HCT116 (cell line): Measurements from ENCODE around the gene ABLIM1. TPM values are rescaled to one million over a fixed set of nuclear protein-coding genes. Genes with fewer than 3 reads are reported as not detected.

Experiments
- ATAC-seq: fragments of 200-7000 bp; cut with Tn5 transposase; 2 replicates; pipeline ENCODE4 v1.9.1; 2020; ENCODE audit warnings: mild to moderate bottlenecking, moderate library complexity
- BruUV-seq: library from RNA; stranded (reverse); fragments of 400-500 nt; replicated peaks from 2 replicates; lab custom pipeline; 2021; lab: Mats Ljungman, UMichigan
- CTCF ChIA-PET: fragments of 300-600 bp; sonication (Branson Sonifier 250); formaldehyde crosslinking; loops from one replicate; lab custom pipeline; 2021; ENCODE audit warnings: antibody characterized with exemption; lab: Charles Lee
- POLR2A ChIA-PET: fragments of 300-600, 350-600 bp; sonication (Branson Sonifier 250); formaldehyde crosslinking; loops from one replicate; lab custom pipeline; 2021; ENCODE audit warnings: antibody characterized with exemption; lab: Charles Lee
- RAD21 ChIA-PET, 2 experiments: fragments of 300-600 bp; sonication (Branson Sonifier 250); formaldehyde crosslinking; loops; one replicate each; lab custom pipeline; 2023; ENCODE audit warnings: low total read pairs in 2 of 2; ENCODE audit not compliant: uncharacterized antibody in 2 of 2, unreplicated experiment in 2 of 2, low non-redundant PET in 1 of 2; lab: Charles Lee
- DNase-seq: peaks from one replicate; pipeline ENCODE4 v3.0.0-alpha.2; 2010; ENCODE audit warnings: low read depth, low spot score
- H2AFZ ChIP-seq: fragments of 200-600 bp; shearing (Covaris generic), sonication (generic); 2 replicates; pipeline ENCODE4 v1.6.1; 2017; ENCODE audit warnings: low read depth, mixed run types, mixed read lengths, antibody characterized with exemption, low read length; ENCODE audit not compliant: poor library complexity, severe bottlenecking
- H3K27ac ChIP-seq: 2 replicates; pipeline ENCODE4 v1.5.1; 2012; ENCODE audit warnings: low read depth, low read length
- H3K27me3 ChIP-seq: fragments of 200-600 bp; sonication (generic); 2 replicates; pipeline ENCODE4 v1.6.1; 2016; ENCODE audit warnings: mixed run types, low read length, mixed read lengths; ENCODE audit not compliant: insufficient read depth
- H3K36me3 ChIP-seq, 2 experiments: fragments of 200-500 bp in 1 of 2; fragments of 200-600 bp in 1 of 2; sonication (Bioruptor generic) in 1 of 2; sonication (generic) in 1 of 2; 2 replicates each; pipeline versions ENCODE4 v1.5.1 to v1.6.1; 2014 to 2016; ENCODE audit warnings: low read length in 2 of 2, inconsistent platforms in 1 of 2, mixed read lengths in 1 of 2, mixed run types in 1 of 2; ENCODE audit not compliant: insufficient read depth in 2 of 2, control insufficient read depth in 1 of 2
- H3K4me1 ChIP-seq, 2 experiments: fragments of 200-600 bp in 1 of 2; sonication (generic) in 1 of 2; 2 replicates each; pipeline versions ENCODE4 v1.5.1 to v1.6.1; 2012 to 2017; ENCODE audit warnings: low read length in 2 of 2, inconsistent platforms in 1 of 2, mild to moderate bottlenecking in 1 of 2, mixed read lengths in 1 of 2, mixed run types in 1 of 2, moderate library complexity in 1 of 2; ENCODE audit not compliant: insufficient read depth in 2 of 2, control insufficient read depth in 1 of 2
- H3K4me2 ChIP-seq: fragments of 200-600 bp; sonication (generic); 2 replicates; pipeline ENCODE4 v1.6.1; 2017; ENCODE audit warnings: mixed run types, low read length, mixed read lengths
- H3K4me3 ChIP-seq, 2 experiments: fragments of 200-600 bp in 1 of 2; sonication (generic) in 1 of 2; replicated peaks in 1 of 2; 2 replicates each; pipeline ENCODE4 v1.5.1; 2011 to 2016; ENCODE audit warnings: low read length in 2 of 2, control low read depth in 1 of 2, low read depth in 1 of 2, mild to moderate bottlenecking in 1 of 2, mixed read lengths in 1 of 2, mixed run types in 1 of 2
- H3K79me2 ChIP-seq: fragments of 200-600 bp; sonication (generic); 2 replicates; pipeline ENCODE4 v1.6.1; 2017; ENCODE audit warnings: mild to moderate bottlenecking, mixed run types, low read length, moderate library complexity, mixed read lengths; ENCODE audit not compliant: insufficient read depth
- H3K9ac ChIP-seq: fragments of 200-600 bp; sonication (generic); 2 replicates; pipeline ENCODE4 v1.6.1; 2016; ENCODE audit warnings: low read length, mixed read lengths
- H3K9me2 ChIP-seq: fragments of 200-600 bp; sonication (generic), shearing (Covaris generic); 2 replicates; pipeline ENCODE4 v1.6.1; 2017; ENCODE audit warnings: mixed run types, mild to moderate bottlenecking, moderate library complexity; ENCODE audit not compliant: insufficient read depth
- H3K9me3 ChIP-seq, 2 experiments: fragments of 200-500 bp in 1 of 2; fragments of 200-600 bp in 1 of 2; sonication (Bioruptor generic) in 1 of 2; sonication (generic) in 1 of 2; 2 replicates each; pipeline ENCODE4 v1.6.1; 2014 to 2017; ENCODE audit warnings: low read length in 2 of 2, mixed read lengths in 2 of 2, inconsistent platforms in 1 of 2, low read depth in 1 of 2, mild to moderate bottlenecking in 1 of 2, mixed run types in 1 of 2, moderate library complexity in 1 of 2; ENCODE audit not compliant: control insufficient read depth in 1 of 2, insufficient read depth in 1 of 2
- H4K20me1 ChIP-seq: fragments of 200-600 bp; sonication (generic), shearing (Covaris generic); 2 replicates; pipeline ENCODE4 v1.6.1; 2017; ENCODE audit warnings: mixed run types, mild to moderate bottlenecking, moderate library complexity; ENCODE audit not compliant: insufficient read depth
- CBX3 ChIP-seq: IDR thresholded peaks from 2 replicates; pipeline ENCODE4 v1.6.1; 2012; ENCODE audit warnings: low read depth
- CEBPB ChIP-seq: IDR thresholded peaks from 2 replicates; pipeline ENCODE4 v1.6.1; 2012; ENCODE audit warnings: low read depth
- ELF1 ChIP-seq: IDR thresholded peaks from 2 replicates; pipeline ENCODE4 v1.6.1; 2012; ENCODE audit warnings: low read depth, borderline replicate concordance
- FOSL1 ChIP-seq: IDR thresholded peaks from 2 replicates; pipeline ENCODE4 v1.6.1; 2012; ENCODE audit warnings: low read depth
- POLR2AphosphoS5 ChIP-seq: IDR thresholded peaks from 2 replicates; pipeline ENCODE4 v1.6.1; 2011; ENCODE audit warnings: mild to moderate bottlenecking, low read depth, low read length, moderate library complexity
- SIN3A ChIP-seq: IDR thresholded peaks from 2 replicates; pipeline ENCODE4 v1.6.1; 2012; ENCODE audit warnings: low read depth
- SP1 ChIP-seq: IDR thresholded peaks from 2 replicates; pipeline ENCODE4 v1.6.1; 2012; ENCODE audit warnings: low read depth
- TCF7L2 ChIP-seq: IDR thresholded peaks from 2 replicates; pipeline ENCODE4 v1.7.0; 2011; ENCODE audit warnings: borderline replicate concordance, inconsistent platforms; ENCODE audit not compliant: insufficient read depth, insufficient read length; ENCODE audit errors: extremely low read depth
- YY1 ChIP-seq: IDR thresholded peaks from 2 replicates; pipeline ENCODE4 v1.6.1; 2011; ENCODE audit warnings: low read length, low read depth, moderate library complexity, mild to moderate bottlenecking; ENCODE audit not compliant: insufficient replicate concordance; ENCODE audit errors: extremely low read depth
- ZFX ChIP-seq: fragments of 450-650 bp; IDR thresholded peaks from 2 replicates; pipeline ENCODE4 v1.6.1; 2017
- intact Hi-C: fragments of 100-400 bp; cut with micrococcal nuclease; formaldehyde crosslinking; loops from 2 replicates; pipeline ENCODE4 v1.10.0; 2022
- total RNA-seq: library from RNA; stranded (reverse); gene quantifications from one replicate; pipeline ENCODE4 v1.2.1, GENCODE V29; 2021; ENCODE audit not compliant: unreplicated experiment
- TF ChIP-seq, protein P1 (sequence below): IDR thresholded peaks from 2 replicates; pipeline ENCODE4 v1.6.1; 2012
- TF ChIP-seq, protein P2 (sequence below): IDR thresholded peaks from 2 replicates; pipeline ENCODE4 v1.6.1; 2012
- TF ChIP-seq, protein P3 (sequence below): IDR thresholded peaks from 2 replicates; pipeline ENCODE4 v1.6.1; 2012; ENCODE audit warnings: low read depth
- TF ChIP-seq, protein P4 (sequence below), 3 experiments: fragments of 200-600 bp in 1 of 3; sonication (generic) in 1 of 3; IDR thresholded peaks in 2 of 3; conservative IDR thresholded peaks in 1 of 3; 2 replicates each; pipeline ENCODE4 v1.5.1; 2012 to 2017; ENCODE audit warnings: low read depth in 2 of 3, low read length in 2 of 3, antibody characterized with exemption in 1 of 3, borderline replicate concordance in 1 of 3, control low read depth in 1 of 3, mild to moderate bottlenecking in 1 of 3, mixed read lengths in 1 of 3, mixed run types in 1 of 3, moderate library complexity in 1 of 3; ENCODE audit not compliant: insufficient read depth in 1 of 3

ABLIM1 gene
- total RNA-seq, 1 experiment from 2014 or later = 96.2 TPM

DNA sequence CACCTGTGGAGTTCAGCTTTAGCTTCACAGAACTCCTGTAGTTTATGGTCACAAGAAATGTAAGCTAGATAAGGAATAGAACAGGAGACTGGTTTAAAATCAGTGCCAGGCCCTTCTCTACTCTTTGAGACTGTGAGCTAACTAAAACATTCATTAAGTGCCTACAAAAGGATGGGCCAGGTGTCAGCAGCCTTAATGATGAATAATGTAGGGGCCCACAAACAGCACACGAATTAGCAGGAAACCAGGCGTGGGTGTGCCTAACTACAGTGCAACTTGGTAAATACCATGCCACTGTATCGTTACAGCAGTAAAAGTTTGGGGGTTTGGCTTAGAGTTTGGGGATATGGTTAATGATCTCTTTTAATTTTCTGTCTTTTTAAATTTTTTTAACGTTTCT lies 6.1 kb upstream of the ABLIM1 start:
- TF ChIP-seq YY1 (no peak), ELF1 (no peak), SIN3A (no peak), SP1 (no peak), ZFX (no peak), FOSL1 (no peak), TCF7L2 (no peak)
- TF ChIP-seq, protein P1, sequence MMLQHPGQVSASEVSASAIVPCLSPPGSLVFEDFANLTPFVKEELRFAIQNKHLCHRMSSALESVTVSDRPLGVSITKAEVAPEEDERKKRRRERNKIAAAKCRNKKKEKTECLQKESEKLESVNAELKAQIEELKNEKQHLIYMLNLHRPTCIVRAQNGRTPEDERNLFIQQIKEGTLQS = no peak
- TF ChIP-seq, protein P2, sequence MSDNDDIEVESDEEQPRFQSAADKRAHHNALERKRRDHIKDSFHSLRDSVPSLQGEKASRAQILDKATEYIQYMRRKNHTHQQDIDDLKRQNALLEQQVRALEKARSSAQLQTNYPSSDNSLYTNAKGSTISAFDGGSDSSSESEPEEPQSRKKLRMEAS = no peak
- Histone ChIP-seq H3K27me3 (peaks cover 23% of the 10 kb centered on the region; the same call in 1 of the 2 replicates), H3K9ac (no peak overlapping the region), H2AFZ (no peak overlapping the region), H3K9me2 (no peaks in the 10 kb centered on the region), H3K36me3 (no peaks in the 10 kb centered on the region), H3K4me3 (no peak overlapping the region), H3K79me2 (no peaks in the 10 kb centered on the region), H3K9me3 (no peaks in the 10 kb centered on the region), H3K4me2 (no peak overlapping the region), H4K20me1 (no peaks in the 10 kb centered on the region), H3K27ac (no peak overlapping the region), H3K4me1 (no peaks in the 10 kb centered on the region)
- RAD21 ChIA-PET = no interaction called here
- intact Hi-C loops = no loop called here
- POLR2A ChIA-PET = no interaction called here
- CTCF ChIA-PET = no interaction called here
- DNase-seq = no peak
- BruUV-seq = no TSS peak
- no peak for ATAC-seq

DNA sequence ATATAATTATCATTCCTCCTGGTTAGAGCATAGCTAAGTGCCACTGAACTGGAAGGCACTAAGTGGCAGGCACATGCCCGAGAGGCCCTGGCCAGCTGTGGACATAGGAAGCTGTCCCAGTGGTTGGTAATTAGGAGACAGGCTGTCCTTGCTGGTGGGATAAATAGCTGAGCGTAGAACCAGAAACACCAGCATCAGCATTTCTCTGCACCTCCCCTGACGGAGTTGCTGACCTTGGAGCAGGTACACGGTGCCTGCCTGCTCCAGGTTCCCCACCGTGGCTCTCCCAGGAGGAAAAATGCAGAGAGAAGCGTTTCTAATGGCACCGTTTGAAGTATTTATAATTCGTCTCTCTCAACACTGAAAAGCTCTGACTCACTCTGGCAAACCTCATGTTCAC lies 5.6 kb upstream of the ABLIM1 start:
- Histone ChIP-seq H3K4me2 (no peak overlapping the region), H3K9me3 (no peaks in the 10 kb centered on the region), H3K79me2 (no peaks in the 10 kb centered on the region), H3K9me2 (no peaks in the 10 kb centered on the region), H2AFZ (no peak overlapping the region), H3K27me3 (peaks cover 23% of the 10 kb centered on the region; the same call in 1 of the 2 replicates), H3K9ac (no peak overlapping the region), H3K4me3 (no peak overlapping the region), H3K27ac (no peak overlapping the region), H3K4me1 (no peaks in the 10 kb centered on the region), H3K36me3 (no peaks in the 10 kb centered on the region), H4K20me1 (no peaks in the 10 kb centered on the region)
- POLR2A ChIA-PET = no interaction called here
- CTCF ChIA-PET = no interaction called here
- ATAC-seq (no peak), DNase-seq (no peak)
- BruUV-seq = no TSS peak
- intact Hi-C loops = no loop called here
- TF ChIP-seq YY1 (no peak), CBX3 (no peak), POLR2AphosphoS5 (no peak), CEBPB (no peak)
- TF ChIP-seq, protein P3, sequence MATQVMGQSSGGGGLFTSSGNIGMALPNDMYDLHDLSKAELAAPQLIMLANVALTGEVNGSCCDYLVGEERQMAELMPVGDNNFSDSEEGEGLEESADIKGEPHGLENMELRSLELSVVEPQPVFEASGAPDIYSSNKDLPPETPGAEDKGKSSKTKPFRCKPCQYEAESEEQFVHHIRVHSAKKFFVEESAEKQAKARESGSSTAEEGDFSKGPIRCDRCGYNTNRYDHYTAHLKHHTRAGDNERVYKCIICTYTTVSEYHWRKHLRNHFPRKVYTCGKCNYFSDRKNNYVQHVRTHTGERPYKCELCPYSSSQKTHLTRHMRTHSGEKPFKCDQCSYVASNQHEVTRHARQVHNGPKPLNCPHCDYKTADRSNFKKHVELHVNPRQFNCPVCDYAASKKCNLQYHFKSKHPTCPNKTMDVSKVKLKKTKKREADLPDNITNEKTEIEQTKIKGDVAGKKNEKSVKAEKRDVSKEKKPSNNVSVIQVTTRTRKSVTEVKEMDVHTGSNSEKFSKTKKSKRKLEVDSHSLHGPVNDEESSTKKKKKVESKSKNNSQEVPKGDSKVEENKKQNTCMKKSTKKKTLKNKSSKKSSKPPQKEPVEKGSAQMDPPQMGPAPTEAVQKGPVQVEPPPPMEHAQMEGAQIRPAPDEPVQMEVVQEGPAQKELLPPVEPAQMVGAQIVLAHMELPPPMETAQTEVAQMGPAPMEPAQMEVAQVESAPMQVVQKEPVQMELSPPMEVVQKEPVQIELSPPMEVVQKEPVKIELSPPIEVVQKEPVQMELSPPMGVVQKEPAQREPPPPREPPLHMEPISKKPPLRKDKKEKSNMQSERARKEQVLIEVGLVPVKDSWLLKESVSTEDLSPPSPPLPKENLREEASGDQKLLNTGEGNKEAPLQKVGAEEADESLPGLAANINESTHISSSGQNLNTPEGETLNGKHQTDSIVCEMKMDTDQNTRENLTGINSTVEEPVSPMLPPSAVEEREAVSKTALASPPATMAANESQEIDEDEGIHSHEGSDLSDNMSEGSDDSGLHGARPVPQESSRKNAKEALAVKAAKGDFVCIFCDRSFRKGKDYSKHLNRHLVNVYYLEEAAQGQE = no peak
- TF ChIP-seq, protein P4, sequence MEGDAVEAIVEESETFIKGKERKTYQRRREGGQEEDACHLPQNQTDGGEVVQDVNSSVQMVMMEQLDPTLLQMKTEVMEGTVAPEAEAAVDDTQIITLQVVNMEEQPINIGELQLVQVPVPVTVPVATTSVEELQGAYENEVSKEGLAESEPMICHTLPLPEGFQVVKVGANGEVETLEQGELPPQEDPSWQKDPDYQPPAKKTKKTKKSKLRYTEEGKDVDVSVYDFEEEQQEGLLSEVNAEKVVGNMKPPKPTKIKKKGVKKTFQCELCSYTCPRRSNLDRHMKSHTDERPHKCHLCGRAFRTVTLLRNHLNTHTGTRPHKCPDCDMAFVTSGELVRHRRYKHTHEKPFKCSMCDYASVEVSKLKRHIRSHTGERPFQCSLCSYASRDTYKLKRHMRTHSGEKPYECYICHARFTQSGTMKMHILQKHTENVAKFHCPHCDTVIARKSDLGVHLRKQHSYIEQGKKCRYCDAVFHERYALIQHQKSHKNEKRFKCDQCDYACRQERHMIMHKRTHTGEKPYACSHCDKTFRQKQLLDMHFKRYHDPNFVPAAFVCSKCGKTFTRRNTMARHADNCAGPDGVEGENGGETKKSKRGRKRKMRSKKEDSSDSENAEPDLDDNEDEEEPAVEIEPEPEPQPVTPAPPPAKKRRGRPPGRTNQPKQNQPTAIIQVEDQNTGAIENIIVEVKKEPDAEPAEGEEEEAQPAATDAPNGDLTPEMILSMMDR (IDR thresholded peaks at IDR 0.05 in 2 of 3, conservative IDR thresholded peaks at IDR 0.05 in 1 of 3; ENCODE audit: borderline replicate concordance in 1 of 3, insufficient read depth in 1 of 3, low read depth in 2 of 3, low read length in 2 of 3) = no peak
- TF ChIP-seq, protein P2 = no peak
- RAD21 ChIA-PET = no interaction called here
